Esophagus muscularis mucosa (tissue), 3 donors: ENCODE results near the gene CD79B.

ENCODE experiments used
- CTCF ChIP-seq, 3 experiments: fragments of 200-600 bp in 2 of 3; fragments of 450-650 bp in 1 of 3; sonication (generic) in 2 of 3; IDR thresholded peaks; one replicate each; pipeline ENCODE4 v1.5.1; 2017 to 2019; ENCODE audit warnings: antibody characterized with exemption in 3 of 3, mild to moderate bottlenecking in 2 of 3, moderate library complexity in 1 of 3
- EP300 ChIP-seq: sonication (generic); formaldehyde crosslinking; IDR thresholded peaks from one replicate; pipeline ENCODE4 v1.6.1; 2017; ENCODE audit warnings: antibody characterized with exemption

GRCh38 chr17:63955232-63955631, 23.1 kb upstream of the CD79B start:
- TF ChIP-seq EP300 (no peak), CTCF (IDR thresholded peaks at IDR 0.05) (no peak)
